DOHH2 (cell line): ENCODE measurements around the gene ZNRF3.

Experiments
- H3F3A ChIP-seq: fragments of 200-600 bp; sonication (generic), shearing (Covaris generic); 2 replicates; pipeline ENCODE4 v1.6.0; 2016; ENCODE audit warnings: antibody characterized with exemption, mild to moderate bottlenecking; ENCODE audit not compliant: control insufficient read depth, insufficient read depth
- H3K27ac ChIP-seq: fragments of 200-600 bp; sonication (generic); 2 replicates; pipeline ENCODE4 v1.5.1; 2014; ENCODE audit warnings: low read depth, mild to moderate bottlenecking, low read length, moderate library complexity
- H3K27me3 ChIP-seq: fragments of 200-600 bp; sonication (generic); 2 replicates; pipeline ENCODE4 v1.6.1; 2014; ENCODE audit warnings: mild to moderate bottlenecking, low read length, mixed read lengths; ENCODE audit not compliant: control insufficient read depth
- H3K36me3 ChIP-seq: fragments of 200-600 bp; sonication (generic); 2 replicates; pipeline ENCODE4 v1.6.1; 2014; ENCODE audit warnings: mild to moderate bottlenecking, low read length, moderate library complexity, mixed read lengths; ENCODE audit not compliant: control insufficient read depth
- H3K4me1 ChIP-seq: fragments of 200-600 bp; sonication (generic); 2 replicates; pipeline ENCODE4 v1.6.1; 2014; ENCODE audit warnings: mild to moderate bottlenecking, low read length, mixed read lengths; ENCODE audit not compliant: control insufficient read depth
- H3K4me2 ChIP-seq: fragments of 200-600 bp; sonication (generic); 2 replicates; pipeline ENCODE4 v1.6.0; 2014; ENCODE audit warnings: mild to moderate bottlenecking, low read length, moderate library complexity
- H3K4me3 ChIP-seq: fragments of 200-600 bp; sonication (generic); 2 replicates; pipeline ENCODE4 v1.5.1; 2014; ENCODE audit warnings: mild to moderate bottlenecking, low read length, mixed read lengths
- H3K79me2 ChIP-seq: fragments of 200-600 bp; sonication (generic); 2 replicates; pipeline ENCODE4 v1.6.1; 2014; ENCODE audit warnings: mild to moderate bottlenecking, low read length, mixed read lengths; ENCODE audit not compliant: control insufficient read depth
- H3K9me2 ChIP-seq: fragments of 200-600 bp; sonication (generic); replicated peaks from 2 replicates; pipeline ENCODE4 v1.6.1; 2014; ENCODE audit warnings: mild to moderate bottlenecking, low read length, mixed read lengths; ENCODE audit not compliant: control insufficient read depth
- H3K9me3 ChIP-seq: fragments of 200-600 bp; sonication (generic); 2 replicates; pipeline ENCODE4 v1.6.1; 2014; ENCODE audit warnings: antibody characterized with exemption, low read length, mixed read lengths; ENCODE audit not compliant: control insufficient read depth, insufficient read depth
- H4K20me1 ChIP-seq: fragments of 200-600 bp; sonication (generic); 2 replicates; pipeline ENCODE4 v1.6.0; 2014; ENCODE audit warnings: low read depth, mild to moderate bottlenecking, antibody characterized with exemption, low read length, moderate library complexity; ENCODE audit not compliant: control insufficient read depth, insufficient read depth
- EZH2phosphoT487 ChIP-seq: fragments of 200-600 bp; sonication (generic); IDR thresholded peaks from 2 replicates; pipeline ENCODE4 v1.6.1; 2017; ENCODE audit warnings: borderline replicate concordance, mild to moderate bottlenecking, antibody characterized with exemption, low read length, moderate library complexity, mixed read lengths
- TF ChIP-seq, protein P1 (sequence below): fragments of 200-600 bp; sonication (generic); IDR thresholded peaks from one replicate; pipeline ENCODE4 v1.5.1; 2014; ENCODE audit warnings: antibody characterized with exemption, mild to moderate bottlenecking, low read depth, low read length; ENCODE audit not compliant: poor library complexity, severe bottlenecking

The ZNRF3 gene

DNA sequence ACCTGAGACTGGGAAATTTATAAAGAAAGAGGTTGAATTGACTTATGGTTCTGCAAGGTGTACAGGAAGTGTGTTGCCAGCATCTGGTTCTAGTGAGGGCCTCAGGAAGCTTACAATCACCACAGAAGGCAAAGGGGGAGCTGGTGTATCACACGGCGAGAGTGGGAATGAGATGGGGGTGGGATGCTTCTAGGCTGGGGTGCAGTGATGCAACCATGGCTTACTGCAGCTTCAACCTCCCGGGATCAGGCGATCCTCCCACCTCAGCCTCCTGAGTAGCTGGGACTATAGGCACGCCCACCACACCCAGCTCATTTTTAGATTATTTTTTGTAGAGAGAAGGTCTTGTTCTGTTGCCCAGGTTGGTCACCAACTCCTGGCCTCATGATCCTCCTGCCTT is 117.3 kb downstream of the ZNRF3 start:
- Histone ChIP-seq H3K9me3 (no peaks in the 10 kb centered on the region), H3K27me3 (peaks cover 14% of the 10 kb centered on the region), H3K4me2 (no peak overlapping the region), H3K4me3 (no peak overlapping the region), H3K9me2 (no peaks in the 10 kb centered on the region), H3K27ac (no peak overlapping the region), H3K36me3 (no peaks in the 10 kb centered on the region), H4K20me1 (no peaks in the 10 kb centered on the region), H3K4me1 (no peaks in the 10 kb centered on the region), H3F3A (0 out of 2 replicates have a peak, but pooled peaks cover 2% of the 10 kb centered on the region), H3K79me2 (no peaks in the 10 kb centered on the region)
- TF ChIP-seq EZH2phosphoT487 = no peak
- TF ChIP-seq, protein P1, sequence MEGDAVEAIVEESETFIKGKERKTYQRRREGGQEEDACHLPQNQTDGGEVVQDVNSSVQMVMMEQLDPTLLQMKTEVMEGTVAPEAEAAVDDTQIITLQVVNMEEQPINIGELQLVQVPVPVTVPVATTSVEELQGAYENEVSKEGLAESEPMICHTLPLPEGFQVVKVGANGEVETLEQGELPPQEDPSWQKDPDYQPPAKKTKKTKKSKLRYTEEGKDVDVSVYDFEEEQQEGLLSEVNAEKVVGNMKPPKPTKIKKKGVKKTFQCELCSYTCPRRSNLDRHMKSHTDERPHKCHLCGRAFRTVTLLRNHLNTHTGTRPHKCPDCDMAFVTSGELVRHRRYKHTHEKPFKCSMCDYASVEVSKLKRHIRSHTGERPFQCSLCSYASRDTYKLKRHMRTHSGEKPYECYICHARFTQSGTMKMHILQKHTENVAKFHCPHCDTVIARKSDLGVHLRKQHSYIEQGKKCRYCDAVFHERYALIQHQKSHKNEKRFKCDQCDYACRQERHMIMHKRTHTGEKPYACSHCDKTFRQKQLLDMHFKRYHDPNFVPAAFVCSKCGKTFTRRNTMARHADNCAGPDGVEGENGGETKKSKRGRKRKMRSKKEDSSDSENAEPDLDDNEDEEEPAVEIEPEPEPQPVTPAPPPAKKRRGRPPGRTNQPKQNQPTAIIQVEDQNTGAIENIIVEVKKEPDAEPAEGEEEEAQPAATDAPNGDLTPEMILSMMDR = no peak

DNA sequence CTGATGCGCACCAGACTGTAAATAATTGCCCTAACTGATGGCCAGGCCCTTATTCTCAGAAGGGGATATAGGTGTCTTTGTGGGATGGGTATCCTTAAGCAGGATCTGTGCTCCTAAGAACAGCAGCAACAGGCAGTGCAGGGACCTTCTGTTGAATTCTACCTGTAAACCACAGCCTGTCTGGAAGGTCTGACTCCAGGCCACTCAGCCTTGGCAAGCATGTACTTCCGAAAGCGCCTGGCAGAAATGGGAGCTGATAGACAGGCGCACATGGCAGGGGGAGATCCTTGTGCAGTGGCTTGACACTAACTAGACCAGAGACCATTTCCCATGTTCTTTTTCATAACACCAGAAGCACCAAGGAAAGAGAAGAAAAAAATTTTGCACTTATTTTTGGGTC is 119.2 kb downstream of the ZNRF3 start:
- H3K9me2 ChIP-seq = no peaks in the 10 kb centered on the region
- no peaks in the 10 kb centered on the region for H3K9me3 ChIP-seq
- H3K36me3 ChIP-seq = no peaks in the 10 kb centered on the region
- peaks cover 14% of the 10 kb centered on the region for H3K27me3 ChIP-seq
- TF ChIP-seq, protein P1 = no peak
- no peak for TF ChIP-seq EZH2phosphoT487
- H3K4me2 ChIP-seq = no peak overlapping the region
- no peaks in the 10 kb centered on the region for H3K79me2 ChIP-seq
- no peak overlapping the region for H3K27ac ChIP-seq
- H3K4me1 ChIP-seq = no peaks in the 10 kb centered on the region
- no peaks in the 10 kb centered on the region for H4K20me1 ChIP-seq
- 0 out of 2 replicates have a peak, but pooled peaks cover 2% of the 10 kb centered on the region for H3F3A ChIP-seq
- H3K4me3 ChIP-seq = no peak overlapping the region

DNA sequence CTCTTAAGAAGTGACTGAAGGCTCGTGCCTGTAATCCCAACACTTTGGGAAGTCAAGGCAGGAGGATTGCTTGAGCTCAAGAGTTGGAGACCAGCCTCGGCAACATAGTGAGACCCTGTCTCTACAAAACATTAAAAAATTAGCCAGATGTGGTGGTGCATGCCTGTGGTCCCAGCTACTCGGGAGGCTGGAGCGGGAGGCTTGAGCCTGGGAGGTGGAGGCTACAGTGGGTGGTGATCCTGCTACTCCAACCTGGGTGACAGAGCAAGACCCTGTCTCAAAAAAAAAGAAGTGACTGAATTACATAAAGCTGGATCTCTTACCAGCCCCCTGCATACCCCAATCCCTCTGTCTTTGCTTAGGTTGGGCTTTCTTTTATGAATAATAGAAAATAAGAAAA is 120.2 kb downstream of the ZNRF3 start:
- H3K9me2 ChIP-seq = no peaks in the 10 kb centered on the region
- H3K4me1 ChIP-seq = no peaks in the 10 kb centered on the region
- no peak overlapping the region for H3K27ac ChIP-seq
- H3K4me2 ChIP-seq = no peak overlapping the region
- no peaks in the 10 kb centered on the region for H3K36me3 ChIP-seq
- 0 out of 2 replicates have a peak, but pooled peaks cover 2% of the 10 kb centered on the region for H3F3A ChIP-seq
- H4K20me1 ChIP-seq = no peaks in the 10 kb centered on the region
- H3K4me3 ChIP-seq = no peak overlapping the region
- TF ChIP-seq, protein P1 = no peak
- H3K79me2 ChIP-seq = no peaks in the 10 kb centered on the region
- H3K9me3 ChIP-seq = no peaks in the 10 kb centered on the region
- H3K27me3 ChIP-seq = peaks cover 14% of the 10 kb centered on the region
